ENCODE results near the gene MIB1. TPM values are rescaled to one million over a fixed set of nuclear protein-coding genes. Genes with fewer than 3 reads are reported as not detected.

Gene MIB1
- total RNA-seq, 1 experiment from 2014 or later = 56.1 TPM

DNA sequence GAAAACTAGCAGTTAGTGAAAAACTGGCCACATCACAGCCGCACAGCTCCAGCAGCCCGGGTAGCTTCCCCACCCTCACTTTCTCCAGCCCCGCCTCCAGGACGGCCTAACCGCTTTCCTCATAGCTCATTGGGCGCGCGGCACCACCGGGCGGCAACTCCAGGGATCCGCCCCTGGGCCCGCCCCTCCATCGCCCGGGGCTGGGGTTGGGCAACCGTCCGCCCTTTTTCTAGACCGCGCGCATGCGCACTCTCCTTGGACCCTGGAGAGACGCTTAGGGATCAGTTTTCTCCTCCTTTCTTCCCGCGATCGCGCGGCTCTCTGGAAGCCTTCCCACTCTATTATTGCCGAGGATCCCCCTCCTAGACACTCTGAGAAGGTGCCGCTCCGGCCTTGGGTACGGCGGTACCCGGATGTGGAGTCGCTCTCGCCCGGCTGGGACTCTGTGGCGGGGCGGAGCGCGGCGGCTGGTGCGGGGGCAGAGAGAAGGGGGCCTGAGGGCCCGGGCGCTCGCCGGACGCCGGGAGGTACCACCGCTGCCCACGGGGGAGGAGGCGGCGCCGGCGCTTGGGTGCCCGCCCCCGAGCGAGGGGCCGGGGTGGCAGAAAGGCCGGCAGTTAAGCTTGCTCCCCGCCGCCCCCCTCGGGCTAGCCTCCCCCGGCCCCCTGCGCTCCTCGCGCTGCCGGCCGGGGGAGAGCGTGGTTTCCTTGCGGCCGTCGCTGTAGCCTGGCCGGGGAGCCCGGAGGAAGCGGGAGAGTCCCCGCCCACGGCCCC is at the start of gene MIB1 (continued):
- TF ChIP-seq, protein P1, sequence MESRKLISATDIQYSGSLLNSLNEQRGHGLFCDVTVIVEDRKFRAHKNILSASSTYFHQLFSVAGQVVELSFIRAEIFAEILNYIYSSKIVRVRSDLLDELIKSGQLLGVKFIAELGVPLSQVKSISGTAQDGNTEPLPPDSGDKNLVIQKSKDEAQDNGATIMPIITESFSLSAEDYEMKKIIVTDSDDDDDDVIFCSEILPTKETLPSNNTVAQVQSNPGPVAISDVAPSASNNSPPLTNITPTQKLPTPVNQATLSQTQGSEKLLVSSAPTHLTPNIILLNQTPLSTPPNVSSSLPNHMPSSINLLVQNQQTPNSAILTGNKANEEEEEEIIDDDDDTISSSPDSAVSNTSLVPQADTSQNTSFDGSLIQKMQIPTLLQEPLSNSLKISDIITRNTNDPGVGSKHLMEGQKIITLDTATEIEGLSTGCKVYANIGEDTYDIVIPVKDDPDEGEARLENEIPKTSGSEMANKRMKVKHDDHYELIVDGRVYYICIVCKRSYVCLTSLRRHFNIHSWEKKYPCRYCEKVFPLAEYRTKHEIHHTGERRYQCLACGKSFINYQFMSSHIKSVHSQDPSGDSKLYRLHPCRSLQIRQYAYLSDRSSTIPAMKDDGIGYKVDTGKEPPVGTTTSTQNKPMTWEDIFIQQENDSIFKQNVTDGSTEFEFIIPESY (IDR thresholded peaks at IDR 0.05; ENCODE audit: extremely low read depth, insufficient replicate concordance, low read length) = no peak
- TF ChIP-seq CBX3 (IDR thresholded peaks at IDR 0.05; ENCODE audit: low read depth) (no peak), RAD21 (IDR thresholded peaks at IDR 0.05; ENCODE audit: low read depth) (no peak)

DNA sequence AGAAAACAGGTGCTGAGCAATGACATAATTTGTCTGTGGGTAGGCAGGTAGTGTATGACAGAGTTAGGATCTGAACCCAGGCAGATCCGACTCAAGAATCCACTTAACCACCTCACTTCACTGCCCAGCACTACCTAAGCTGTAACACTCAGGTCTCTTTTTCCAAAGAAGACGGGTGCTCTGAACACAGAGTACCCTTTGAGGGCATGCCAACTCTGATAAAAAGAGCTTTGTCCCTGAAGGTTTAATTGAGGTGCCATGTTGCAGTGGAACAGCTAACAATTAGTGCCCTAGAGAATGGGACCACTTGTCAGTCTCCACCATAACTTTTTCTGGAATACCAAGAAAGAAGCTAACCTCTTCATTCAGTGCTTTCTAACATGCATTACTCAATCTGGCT is 47.3 kb upstream of the MIB1 start:
- Histone ChIP-seq H3K79me2 (ENCODE audit: insufficient read depth, low read length) (peaks cover 5% of the 10 kb centered on the region; the same call in 1 of the 2 replicates), H3K4me3 (replicated peaks in 1 of 2; ENCODE audit: low read depth in 1 of 2, low read length in 2 of 2) (no peak overlapping the region), H4K20me1 (ENCODE audit: insufficient read depth) (no peaks in the 10 kb centered on the region), H3K4me1 (ENCODE audit: control insufficient read depth in 1 of 2, insufficient read depth in 2 of 2, low read length in 2 of 2) (no peaks in the 10 kb centered on the region), H3K4me2 (ENCODE audit: low read length) (no peak overlapping the region), H3K9me2 (ENCODE audit: insufficient read depth) (no peaks in the 10 kb centered on the region), H3K9ac (ENCODE audit: low read length) (no peak overlapping the region), H3K9me3 (ENCODE audit: control insufficient read depth in 1 of 2, insufficient read depth in 1 of 2, low read depth in 1 of 2, low read length in 2 of 2) (no peaks in the 10 kb centered on the region), H3K27ac (ENCODE audit: low read depth, low read length) (no peak overlapping the region), H2AFZ (ENCODE audit: low read depth, low read length, poor library complexity, severe bottlenecking) (no peak overlapping the region), H3K27me3 (ENCODE audit: insufficient read depth, low read length) (no peaks in the 10 kb centered on the region), H3K36me3 (ENCODE audit: control insufficient read depth in 1 of 2, insufficient read depth in 2 of 2, low read length in 2 of 2) (peaks cover 2 to 30% of the 10 kb centered on the region in 2 experiments; a peak in 2 of 4 replicates)
- POLR2A ChIA-PET = no interaction called here
- no TSS peak for BruUV-seq (replicated peaks)
- DNase-seq (ENCODE audit: low read depth, low spot score) = no peak
- RAD21 ChIA-PET (ENCODE audit: low non-redundant PET in 1 of 2, low total read pairs in 2 of 2, uncharacterized antibody in 2 of 2, unreplicated experiment in 2 of 2) = no interaction called here
- ATAC-seq = no peak
- CTCF ChIA-PET = no interaction called here
- intact Hi-C loops (cut with micrococcal nuclease) = no loop called here
- no peak for TF ChIP-seq ZNF274 (IDR thresholded peaks at IDR 0.05; ENCODE audit: low read depth, low read length)
- no peak for TF ChIP-seq TCF7L2 (IDR thresholded peaks at IDR 0.05; ENCODE audit: borderline replicate concordance, extremely low read depth, insufficient read depth, insufficient read length)
- TF ChIP-seq, protein P1 (IDR thresholded peaks at IDR 0.05; ENCODE audit: extremely low read depth, insufficient replicate concordance, low read length) = no peak
- TF ChIP-seq YY1 (IDR thresholded peaks at IDR 0.05; ENCODE audit: extremely low read depth, insufficient replicate concordance, low read depth, low read length) = no peak
- TF ChIP-seq JUND (IDR thresholded peaks at IDR 0.05) = no peak
- no peak for TF ChIP-seq RAD21 (IDR thresholded peaks at IDR 0.05; ENCODE audit: low read depth)
- no peak for TF ChIP-seq ZFX (IDR thresholded peaks at IDR 0.05)
- TF ChIP-seq POLR2AphosphoS5 (IDR thresholded peaks at IDR 0.05; ENCODE audit: low read depth, low read length) = no peak
- TF ChIP-seq, protein P2, sequence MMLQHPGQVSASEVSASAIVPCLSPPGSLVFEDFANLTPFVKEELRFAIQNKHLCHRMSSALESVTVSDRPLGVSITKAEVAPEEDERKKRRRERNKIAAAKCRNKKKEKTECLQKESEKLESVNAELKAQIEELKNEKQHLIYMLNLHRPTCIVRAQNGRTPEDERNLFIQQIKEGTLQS (IDR thresholded peaks at IDR 0.05) = no peak
- TF ChIP-seq, protein P3, sequence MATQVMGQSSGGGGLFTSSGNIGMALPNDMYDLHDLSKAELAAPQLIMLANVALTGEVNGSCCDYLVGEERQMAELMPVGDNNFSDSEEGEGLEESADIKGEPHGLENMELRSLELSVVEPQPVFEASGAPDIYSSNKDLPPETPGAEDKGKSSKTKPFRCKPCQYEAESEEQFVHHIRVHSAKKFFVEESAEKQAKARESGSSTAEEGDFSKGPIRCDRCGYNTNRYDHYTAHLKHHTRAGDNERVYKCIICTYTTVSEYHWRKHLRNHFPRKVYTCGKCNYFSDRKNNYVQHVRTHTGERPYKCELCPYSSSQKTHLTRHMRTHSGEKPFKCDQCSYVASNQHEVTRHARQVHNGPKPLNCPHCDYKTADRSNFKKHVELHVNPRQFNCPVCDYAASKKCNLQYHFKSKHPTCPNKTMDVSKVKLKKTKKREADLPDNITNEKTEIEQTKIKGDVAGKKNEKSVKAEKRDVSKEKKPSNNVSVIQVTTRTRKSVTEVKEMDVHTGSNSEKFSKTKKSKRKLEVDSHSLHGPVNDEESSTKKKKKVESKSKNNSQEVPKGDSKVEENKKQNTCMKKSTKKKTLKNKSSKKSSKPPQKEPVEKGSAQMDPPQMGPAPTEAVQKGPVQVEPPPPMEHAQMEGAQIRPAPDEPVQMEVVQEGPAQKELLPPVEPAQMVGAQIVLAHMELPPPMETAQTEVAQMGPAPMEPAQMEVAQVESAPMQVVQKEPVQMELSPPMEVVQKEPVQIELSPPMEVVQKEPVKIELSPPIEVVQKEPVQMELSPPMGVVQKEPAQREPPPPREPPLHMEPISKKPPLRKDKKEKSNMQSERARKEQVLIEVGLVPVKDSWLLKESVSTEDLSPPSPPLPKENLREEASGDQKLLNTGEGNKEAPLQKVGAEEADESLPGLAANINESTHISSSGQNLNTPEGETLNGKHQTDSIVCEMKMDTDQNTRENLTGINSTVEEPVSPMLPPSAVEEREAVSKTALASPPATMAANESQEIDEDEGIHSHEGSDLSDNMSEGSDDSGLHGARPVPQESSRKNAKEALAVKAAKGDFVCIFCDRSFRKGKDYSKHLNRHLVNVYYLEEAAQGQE (IDR thresholded peaks at IDR 0.05; ENCODE audit: low read depth) = no peak
- no peak for TF ChIP-seq CTCF (IDR thresholded peaks at IDR 0.05 in 2 of 3, conservative IDR thresholded peaks at IDR 0.05 in 1 of 3; ENCODE audit: borderline replicate concordance in 1 of 3, insufficient read depth in 1 of 3, low read depth in 2 of 3, low read length in 2 of 3)

Measured in HCT116 (cell line).